ENCODE measurements around the gene CCR3.

CCR3 gene

DNA sequence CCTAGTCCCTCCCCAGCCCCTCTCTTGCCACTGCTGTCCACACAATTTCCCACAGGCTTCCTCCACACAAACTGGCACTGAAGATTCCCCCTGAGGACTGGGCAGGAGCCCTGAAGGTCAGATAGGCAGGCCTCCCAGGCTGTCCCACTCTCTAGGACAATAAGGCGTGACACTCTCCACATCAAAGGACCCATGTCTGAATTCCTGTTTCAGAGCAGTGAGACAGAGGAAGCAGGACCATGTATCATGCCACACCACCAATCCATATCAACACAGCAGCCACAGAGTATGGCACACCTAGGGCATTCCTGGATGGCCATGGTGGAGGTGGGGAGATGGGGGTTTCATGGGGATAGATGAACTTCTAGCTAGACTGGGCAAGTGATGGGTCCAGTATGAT, 20.3 kb upstream of the CCR3 start:
- no peak for DNase-seq

DNA sequence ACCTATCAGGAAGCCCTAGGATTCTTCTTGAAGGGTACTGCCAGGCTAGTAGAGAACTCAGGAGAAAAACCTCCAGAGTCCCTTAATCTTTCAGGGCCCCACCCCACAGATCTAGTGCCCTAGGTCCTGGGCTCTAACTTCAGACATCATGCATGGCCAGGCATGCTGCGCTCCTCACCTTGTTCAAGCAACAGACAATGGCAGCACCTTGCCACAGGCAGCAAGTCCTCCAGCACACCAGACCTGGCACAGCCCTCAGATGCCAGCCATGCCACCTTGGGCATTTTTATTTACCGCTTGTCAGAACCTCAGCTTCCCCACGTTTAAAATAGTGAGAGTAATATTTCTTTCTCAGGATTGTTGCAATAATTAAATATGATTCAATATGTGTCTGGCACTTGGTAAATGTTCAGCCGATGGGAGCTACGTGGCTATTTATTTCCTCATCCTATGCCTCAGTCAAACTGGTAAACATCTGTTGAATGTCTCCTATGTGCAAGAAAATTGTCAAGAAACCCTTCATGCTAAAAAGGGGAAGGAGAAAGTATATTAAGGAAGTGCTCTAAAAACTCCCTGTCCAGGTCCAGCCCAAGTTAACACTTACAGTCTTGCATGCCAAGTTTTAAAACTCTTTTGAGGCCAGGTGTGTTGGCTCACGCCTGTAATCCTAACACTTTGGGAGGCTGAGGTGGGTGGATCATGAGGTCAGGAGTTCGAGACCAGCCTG, 19.7 kb upstream of the CCR3 start:
- no peak for DNase-seq

DNA sequence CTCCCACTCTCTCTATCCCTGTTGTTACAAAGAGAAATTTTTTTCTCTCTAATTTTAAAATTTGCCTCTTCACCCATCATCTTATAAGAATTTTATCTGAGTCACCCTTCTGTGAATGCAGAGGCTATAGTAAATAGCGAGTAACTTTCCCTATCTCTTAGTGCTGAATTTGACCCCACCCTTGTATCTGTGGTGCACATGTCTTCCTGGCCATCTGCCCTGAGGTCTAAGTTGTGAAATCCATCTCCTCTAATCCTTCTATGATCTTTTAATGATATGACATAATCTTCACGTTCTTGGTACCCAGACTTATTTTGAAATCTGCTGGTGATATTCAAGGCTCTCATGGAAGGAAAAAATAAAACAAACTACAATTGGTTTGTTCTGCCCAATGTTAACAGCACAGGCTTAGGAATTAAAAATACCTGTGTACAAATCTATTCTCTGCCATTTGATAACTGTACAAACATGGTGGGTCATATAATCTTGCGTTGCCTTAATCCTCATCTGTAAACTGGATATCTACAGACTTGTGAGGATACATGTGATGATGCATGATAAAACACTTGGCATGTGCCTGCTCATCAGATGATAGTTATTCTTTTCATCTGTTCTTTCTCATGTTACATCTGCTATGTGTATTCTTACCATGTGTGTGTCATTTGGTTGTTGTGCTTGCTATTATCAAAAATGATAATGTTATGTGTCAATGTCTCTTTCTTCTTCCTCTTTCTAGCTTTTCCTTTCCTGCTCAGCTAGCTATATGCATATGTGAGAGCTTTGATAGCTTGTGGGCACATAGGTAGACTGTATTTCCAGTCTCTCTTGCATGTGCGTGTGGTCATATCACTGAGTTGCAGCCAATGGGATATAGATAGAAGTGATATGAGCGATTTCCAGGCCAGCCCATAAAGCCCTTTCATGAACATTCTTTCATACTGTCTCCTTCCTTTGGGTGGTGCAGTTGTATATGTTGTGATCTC, 13.7 kb upstream of the CCR3 start:
- DNase-seq = no peak

DNA sequence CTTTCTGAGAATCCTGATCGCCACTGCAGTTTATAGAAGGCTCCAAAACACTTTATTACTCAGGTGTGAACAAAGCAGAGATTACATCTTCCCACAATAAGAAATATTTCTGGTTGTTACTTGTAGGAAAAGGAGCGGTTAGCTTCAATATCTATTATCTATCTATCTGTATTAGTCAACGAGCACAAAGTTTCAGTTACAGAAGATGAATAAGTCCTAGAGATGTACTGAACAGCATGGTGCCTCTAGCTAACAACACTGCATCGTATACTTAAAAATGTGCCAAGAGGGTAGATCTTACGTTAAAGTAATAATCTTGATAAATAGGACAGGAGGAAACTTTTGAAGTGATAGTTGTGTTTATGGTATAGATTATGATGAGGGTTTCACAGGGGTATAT, 10.9 kb upstream of the CCR3 start:
- no peak for DNase-seq

DNA sequence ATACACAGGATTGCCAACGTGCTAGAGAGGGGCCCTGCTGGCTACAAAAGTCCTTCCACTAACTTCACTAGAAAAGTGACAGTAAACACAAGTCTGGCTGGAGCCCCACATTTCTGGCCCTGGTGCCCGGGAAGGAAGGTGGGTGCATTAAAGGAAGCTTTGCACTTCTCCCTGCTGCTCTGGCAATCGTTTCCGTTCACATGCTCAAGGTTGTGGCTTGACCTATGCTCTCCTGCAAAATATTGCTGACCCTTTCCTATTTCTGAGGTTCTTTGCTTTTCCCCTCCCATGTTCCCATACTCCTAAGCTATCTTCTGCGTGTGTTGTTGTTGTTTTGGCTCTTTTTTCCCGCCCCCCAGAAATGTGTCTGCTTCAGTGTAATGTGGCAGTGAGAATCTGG, 9.1 kb upstream of the CCR3 start:
- no peak for DNase-seq

DNA sequence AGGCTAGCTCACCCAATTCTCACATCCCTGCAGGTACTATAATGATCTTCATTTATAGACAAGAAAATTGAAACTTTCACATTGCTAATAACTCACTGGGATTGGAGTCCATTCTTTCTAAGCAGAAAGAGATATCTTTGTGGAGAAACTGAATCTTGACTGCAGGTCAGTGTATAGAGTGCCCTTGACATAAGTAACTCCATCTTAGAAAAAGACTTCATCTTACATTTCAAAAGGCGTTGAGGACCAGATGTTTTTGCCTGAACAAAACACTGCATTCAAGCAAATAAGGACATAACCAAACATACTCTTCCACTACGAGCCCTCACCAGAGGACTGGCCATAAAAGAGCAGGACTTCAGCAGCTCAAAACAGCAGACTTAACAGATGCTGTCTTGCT, 6.8 kb upstream of the CCR3 start:
- DNase-seq = no peak

DNA sequence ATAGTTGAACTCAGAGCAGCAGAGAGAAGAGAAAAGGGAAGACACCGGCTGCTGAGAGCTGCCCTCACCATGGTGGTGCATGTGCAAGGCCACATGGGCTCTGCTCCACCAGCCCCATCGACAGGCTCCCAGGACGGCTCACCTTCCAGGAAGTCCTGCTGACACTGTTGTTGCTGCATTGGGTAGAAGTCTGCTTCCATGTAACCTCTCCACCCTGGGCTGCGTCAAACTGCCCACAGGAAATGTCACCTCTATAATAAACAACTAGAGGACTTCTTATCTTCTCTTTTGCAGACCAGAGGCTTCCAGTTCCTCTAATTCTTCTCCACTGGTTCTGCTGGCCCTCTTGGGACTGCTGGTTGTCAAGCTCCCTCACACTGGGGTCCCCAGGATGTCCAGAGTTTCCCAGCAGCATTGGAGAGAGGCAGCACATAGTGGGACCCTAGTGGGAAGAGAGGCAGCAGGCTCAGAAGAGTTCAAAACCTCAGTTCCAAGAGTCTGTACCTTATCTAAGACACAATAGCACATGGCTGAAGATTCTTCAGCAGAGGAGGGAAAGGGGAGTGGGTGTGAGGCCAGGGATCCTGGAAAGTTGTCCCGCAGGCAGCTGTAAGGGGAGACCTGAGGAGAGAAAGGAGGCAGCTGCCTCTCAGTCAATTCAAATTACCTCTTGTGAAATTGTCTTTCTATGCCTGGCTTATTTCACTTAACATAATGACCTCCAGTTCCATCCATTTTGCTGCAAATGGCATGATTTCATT, 5.8 kb upstream of the CCR3 start:
- DNase-seq = no peak

DNA sequence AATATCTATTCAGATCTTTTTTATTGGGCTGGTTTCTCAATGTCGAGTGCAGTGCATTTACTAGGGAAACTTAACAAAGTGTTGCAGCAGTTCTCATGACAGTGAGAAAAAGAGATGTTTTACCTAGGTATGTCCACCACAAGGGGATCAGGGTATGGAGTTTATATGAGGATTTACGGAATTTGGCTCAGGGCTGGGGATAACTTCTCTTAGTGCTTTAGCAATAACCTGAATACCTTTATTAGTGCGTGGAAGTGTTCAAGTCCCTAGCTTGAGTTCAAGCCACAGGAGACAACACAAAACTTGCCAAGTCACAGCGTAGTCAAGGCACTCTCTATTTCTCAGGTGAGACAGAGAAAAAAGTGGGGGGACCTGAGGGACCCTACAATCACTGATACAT, 3.9 kb upstream of the CCR3 start:
- no peak for DNase-seq

DNA sequence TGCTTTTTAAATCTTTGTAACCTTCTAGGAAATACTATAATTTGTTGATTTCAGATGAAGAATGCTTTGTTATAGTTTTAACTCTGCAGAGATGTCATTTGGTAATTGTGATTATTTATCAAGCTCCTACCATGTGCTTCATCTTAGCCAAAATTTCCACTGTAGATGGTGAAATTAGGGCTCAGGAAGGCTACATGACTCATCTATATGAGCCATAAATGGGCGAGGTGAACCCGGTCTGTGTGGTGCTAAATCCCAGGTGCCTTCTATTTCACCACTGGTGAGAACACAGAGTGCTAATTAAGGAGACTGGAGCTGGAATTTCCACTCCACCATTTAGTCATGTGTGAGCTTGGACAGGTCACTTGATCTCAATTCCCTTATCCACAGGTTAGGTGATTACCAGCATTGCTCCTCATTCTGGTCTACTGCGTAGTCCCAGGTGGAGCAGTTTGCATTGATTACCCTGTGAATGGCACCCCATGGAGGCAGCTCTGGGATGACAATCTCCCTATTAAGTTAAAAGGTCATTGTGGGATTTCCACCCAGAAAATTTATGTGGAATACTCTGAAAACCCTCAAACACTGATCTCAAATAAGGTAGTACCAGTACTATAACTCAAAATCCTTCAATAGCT, 2.8 kb upstream of the CCR3 start:
- no peak for DNase-seq

DNA sequence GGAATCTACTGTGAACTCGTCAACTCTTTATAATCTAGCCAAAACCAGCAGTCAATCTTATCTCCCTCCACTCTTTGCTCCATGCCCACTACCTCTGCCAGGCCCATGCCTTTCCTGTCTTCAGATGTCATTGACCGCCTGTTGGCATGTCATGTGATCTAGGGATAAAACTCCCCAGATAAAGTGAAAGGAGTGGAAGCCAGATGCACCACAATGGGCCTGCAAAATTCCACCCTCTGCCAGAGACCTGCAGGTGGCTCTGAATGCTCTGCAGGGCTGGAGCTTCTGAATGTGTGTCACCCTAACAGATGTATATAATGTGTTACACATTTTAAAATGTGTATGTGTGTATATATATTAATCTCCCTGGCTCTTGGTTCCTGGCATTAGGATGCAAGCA, 2.3 kb upstream of the CCR3 start:
- DNase-seq = no peak

DNA sequence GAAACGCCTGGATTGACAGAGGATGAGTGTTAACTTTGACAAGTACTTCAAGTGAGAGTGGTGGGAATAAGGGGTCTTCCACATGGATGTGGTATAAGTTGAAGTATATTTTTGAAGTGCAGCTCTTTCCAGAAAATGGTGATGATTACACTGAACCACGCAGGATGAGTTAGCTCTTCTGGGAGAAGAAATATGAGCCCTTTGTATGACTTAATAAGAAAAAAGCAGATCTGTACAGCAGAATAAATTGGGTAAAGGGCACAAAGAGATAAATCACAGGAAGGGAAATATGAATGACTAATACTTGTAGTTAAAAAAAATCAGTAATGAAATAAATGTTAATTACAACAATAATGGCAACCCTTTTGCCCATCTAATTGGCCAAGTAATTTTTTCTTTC, 1.3 kb downstream of the CCR3 start:
- DNase-seq = no peak

DNA sequence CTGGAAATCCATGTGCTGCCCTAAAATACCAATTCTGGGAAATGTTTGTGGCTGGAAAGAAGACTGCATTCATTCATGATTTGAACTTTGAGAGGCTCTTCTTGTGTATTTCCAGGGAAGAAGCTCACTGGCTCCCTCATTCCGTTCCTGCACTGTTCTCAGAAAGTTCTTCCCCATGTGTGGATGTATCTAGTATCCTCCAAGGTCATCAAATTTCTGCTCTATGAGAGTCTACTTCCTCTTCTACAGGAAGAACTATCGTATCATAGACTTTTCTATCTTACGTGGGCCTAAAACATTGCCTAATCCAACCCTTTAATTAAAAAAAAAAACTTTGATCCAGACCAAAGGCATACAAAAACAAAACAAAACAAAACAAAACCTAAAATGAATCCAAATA, 2.9 kb downstream of the CCR3 start:
- DNase-seq = no peak

DNA sequence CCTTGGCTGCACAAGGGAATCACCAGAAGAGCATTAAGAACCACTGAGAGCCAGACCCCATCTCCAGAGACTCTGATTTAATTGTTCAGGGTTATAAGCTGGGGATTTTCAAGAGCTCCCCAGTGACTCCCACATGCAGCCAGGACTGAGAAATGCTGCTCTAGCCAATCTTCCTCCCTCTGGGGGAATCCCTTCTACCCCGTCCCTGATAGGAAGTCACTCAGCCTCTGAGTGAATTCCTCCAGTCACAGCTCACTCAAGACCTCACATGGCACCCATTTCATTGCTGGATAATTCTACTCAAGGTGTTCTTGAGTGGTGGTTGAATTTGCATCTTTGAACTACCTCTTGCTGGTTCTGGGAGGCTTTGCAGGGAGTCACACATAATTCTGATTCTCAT, 10.7 kb downstream of the CCR3 start:
- DNase-seq = no peak

DNA sequence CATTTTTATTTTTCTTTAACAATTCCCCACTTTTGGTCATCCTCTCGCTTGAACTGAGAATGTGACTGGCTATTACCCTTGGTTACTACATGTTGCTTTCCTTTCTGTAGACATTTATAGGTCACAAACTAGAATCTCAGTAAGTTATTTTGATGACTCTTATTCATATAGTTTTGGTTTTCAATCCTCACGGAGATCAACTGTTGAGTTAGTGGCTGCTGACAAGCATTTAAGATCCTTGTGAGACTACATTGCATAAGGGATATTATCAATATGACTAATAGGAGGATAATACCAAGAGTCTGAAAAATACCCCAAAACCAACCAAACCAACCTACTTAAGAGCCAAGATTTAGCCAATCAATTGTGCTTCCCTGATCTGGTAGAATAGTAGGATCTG, 16.3 kb downstream of the CCR3 start:
- DNase-seq = no peak

DNA sequence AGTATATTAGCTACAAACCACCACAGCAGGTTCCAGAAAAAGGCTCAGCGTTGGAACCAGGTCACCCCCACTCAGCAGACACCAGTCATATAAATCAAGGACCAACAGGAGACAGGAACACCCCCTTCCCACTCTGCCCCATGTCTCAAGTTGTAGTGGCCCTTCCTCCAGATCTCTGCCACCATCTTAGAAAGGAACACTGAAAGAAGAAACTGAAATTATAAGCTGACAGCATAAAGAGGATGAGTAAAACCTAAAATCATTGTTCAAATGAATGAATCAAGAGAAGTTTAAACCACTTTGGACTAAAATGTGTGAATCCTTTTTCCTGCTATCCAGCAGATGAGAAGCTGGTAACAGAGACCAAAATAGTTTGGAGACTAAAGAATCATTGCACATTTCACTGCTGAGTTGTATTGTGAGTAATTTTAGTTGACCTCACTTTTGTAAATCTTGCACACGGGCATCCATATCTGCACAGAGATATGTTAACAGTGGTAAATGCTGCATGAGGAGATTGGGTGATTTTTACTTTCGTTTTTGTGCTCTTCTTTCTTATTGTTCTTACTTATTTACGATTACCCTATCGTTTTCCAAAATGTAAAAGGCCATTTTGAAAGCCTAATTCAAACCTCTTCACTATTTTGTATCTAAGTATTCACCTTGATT, 19.8 kb downstream of the CCR3 start:
- no peak for DNase-seq

DNA sequence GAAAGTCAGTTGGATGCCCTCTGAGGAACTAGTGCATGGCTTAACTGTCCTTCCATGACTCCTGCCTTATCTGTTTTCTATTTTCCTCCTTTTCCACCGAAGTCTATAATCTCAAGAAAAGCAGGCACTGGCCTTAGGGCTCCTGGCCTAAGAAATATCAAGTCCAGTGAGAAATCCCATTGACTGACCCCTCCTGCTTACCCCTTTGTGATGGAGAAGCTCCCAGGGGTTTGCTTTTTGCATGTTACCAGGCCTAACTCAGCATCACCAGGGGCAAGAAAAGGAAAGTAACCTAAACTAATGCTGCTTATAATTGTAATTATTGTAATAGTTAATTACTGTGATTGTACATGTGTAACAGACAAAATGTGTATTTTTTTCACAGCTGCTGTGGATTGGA, 21.7 kb downstream of the CCR3 start:
- DNase-seq = no peak

DNA sequence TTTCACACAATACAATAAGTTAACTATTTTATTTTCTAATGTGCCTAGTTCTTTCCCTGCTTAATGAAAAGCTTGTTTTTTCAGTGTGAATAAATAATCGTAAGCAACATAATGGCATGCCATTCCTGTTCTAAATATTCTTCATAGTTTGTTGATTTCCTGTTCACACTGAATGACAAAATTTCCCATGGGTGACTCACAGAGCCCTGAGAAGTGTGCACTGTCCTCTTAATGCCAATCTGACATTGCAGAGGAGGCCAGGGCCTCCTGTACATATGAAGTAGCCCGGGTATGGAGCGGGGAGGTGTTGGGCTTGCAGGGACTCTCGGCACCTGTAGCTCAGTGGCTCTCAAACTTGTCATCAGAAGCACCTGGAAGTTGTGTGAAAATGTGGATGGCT, 24.3 kb downstream of the CCR3 start:
- DNase-seq = no peak

DNA sequence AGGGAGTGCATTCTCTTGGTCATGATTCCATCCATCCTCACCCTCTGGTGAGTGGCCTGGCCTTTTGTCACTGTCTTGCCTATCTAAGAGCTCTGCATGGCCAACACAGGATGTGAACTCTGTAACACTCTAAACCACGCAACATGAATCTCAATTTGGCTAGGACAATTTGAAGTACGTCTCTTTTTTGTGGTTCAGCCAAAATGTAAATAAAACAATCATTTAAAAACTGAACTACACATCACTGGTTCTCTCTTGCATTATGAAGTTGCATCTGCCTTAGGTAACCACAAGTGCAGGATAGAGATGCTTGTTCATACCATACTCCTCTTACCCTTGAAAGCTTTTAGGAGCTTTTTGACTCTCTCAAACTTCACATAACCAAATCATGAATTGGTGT, 27.3 kb downstream of the CCR3 start:
- no peak for DNase-seq

DNA sequence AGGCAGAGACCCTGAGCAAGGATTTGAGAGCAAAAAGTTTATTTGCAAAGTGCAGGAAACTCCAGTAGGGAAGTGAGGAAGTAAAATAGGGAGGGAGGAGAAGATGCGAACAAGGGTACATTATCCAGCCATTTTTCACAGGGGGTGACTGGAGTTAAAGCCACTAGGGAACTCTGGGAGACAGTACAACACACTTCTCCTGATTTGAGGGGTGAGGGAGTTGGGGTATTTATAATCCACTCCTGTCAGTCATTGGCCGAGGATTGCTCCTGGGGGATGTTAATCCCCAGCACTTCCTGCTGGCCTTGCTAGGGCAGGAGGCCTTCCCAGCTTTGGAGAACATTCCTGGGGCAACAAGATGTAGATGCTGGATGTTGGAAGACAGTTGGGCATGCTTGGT, 28.2 kb downstream of the CCR3 start:
- no peak for DNase-seq

DNA sequence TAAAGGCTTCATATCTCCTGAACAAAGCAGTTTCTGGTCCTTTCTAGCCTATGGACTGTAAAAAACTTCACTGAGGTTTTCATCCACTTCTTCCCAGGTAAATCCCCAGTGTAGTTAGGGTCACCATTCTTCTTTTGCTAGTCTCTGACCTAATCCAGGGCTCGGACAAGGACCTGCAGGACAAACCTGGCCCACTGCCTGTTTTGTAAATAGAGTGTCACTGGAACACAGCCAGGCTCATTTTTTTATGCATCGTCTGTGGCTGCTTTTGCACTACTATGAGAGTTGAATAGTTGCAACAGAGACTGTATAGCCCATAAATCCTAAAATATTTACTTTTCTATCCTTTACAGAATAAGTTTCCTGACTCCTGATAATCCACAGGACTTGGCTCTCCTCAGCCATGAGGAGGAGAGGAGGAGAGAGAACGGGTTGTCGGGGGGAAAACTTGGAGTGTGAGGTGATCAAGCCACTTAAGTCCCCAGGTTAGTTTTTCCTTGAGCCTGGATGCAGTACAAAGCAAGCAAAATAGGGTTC, 29.0 kb downstream of the CCR3 start:
- DNase-seq = no peak

DNA sequence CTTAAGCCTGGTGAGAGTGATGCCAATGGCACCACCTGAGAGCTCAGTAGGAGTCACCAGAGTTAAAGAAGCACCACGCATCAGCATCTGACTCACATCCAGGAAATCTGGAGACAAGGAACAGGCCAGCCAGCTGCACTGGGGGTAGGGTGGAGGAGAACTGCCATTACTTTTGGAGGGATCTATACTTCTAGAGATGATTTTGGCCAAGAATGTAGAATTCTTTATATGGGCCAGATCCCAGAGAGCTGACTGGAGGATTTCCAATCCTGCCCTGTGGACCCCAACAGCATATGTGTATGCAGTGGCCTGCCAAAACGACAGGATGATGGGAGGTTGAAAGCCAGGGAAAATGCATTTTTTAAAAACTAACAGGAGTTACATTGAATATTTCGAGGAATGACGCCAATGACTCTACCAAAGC, 29.8 kb downstream of the CCR3 start:
- no peak for DNase-seq

DNA sequence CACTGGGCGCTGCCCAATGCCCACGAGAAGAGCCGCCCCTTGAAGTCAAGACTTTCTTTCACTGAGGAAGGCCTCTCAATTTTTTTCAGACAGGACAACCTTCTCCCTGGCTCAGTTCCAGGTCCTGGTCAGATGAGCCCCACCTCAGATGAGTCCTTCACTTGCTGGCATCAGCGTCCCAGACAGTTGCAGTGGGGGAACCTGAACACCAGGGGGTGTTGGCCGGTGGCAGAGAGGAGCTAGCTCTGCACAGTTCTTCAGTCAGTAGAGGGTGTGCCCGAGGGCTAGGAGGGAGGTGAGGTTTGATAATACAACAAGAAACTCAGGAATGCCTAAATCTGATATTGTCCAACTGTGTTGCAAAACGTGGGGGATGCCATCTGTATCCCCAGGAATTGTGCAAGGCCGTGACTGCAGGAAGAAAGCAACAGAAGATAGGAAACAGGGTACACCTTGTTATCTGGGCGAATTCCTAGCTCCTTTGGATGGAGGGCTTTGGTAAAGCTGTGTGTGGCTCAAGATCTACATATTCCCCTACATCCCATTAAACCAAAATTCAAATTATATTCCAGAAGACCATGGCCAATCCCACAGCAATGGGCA, 34.3 kb downstream of the CCR3 start:
- peak; percentile 80 to 82 for DNase-seq
